Measurements from ENCODE around the gene ESPL1. TPM values are rescaled to one million over a fixed set of nuclear protein-coding genes. Genes with fewer than 3 reads are reported as not detected.

ESPL1 gene
- total and polyA plus RNA-seq, 12 donors, result 0.56 to 4.2 (median 1.1) TPM

DNA sequence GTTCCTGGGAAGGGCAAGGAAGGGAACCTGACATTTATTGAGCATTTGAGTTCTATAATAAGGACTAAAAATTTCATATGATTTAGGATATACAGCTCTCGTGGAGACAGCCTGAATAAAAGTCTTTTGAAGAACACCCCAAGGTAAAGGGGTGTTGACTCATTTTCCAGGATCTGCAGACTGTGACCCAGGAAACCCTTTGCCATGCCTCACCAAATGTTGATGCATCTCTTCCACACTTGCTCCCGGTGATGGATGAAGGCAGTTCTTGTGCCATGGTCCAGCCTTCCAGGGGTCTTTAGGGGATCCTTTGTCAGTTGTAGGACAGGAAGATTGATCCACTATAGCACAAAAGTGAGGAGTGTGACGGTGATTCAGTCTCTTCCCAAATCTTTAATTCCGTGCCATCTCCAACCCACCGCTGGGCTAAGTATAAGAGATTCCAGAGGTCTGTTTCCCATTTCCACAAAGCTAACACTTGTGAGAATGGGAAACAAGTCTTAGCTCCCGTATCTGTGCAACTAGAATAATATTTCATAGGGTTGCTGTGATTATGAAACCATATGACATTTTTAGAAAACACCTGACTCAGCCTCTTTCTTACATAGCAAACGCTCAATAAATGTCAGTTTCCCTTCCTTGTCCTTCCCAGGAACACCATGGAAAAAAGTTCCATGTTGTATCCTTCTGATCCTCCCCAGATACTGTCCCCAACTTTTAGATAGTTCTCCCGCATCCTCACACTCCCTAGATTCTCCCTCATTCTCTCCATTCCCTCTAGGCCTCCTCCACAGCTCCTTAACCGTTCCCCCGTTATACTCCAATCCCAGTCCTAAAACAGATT is 52.5 kb downstream of the ESPL1 start:
- H3K9me3 ChIP-seq (replicated peaks in 1 of 3), result no peaks in the 10 kb centered on the region
- intact Hi-C loops (cut with DNase I), result loop anchor here in 1 of 2 donors (10.0 kb wide), 1 partner anchor 184 kb away; the partner anchor contains the start of genes NPFF and TARBP2

DNA sequence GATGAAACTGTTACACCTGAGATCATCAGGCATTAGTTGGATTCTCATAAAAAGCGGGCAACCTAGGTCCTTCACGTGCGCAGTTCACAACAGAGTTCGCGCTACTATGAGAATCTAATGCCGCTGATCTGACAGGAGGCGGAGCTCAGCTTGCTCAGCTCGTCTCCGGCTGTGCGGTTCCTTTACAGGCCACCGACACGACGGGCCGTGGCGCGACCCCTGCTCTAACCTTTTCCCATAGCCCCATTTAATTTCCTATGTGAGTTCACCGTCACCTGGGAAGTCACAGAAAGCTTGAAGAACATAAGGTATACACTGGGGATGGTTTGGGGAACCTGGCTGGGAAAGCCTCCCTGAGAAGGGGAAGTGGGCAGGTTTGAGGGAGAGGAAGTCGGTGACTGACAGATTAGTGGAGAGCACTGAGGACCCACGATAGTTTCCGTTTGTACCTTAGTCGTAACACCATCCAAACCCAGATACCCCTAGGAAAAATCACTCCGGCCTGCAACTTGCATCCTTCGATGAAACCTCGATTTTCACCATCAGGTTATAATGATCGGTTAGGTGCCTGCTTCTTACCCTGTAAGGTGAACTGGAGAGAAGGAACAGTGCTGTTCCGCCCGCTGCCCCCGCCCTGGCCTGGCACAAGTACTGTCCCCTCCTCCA is 56.1 kb downstream of the ESPL1 start:
- Histone ChIP-seq H3K4me1 (replicated peaks in 1 of 2) (peaks cover 23 to 38% of the 10 kb centered on the region in 2 donors), H3K9me3 (replicated peaks in 1 of 3) (no peaks in the 10 kb centered on the region), H3K36me3 (replicated peaks in 1 of 2) (peaks cover 0 to 2% of the 10 kb centered on the region in 2 donors), H3K27me3 (no peaks in the 10 kb centered on the region), H3K4me3 (peak overlapping the region in 2 of 4 donors; percentile 37 to 66), H3K27ac (peak overlapping the region in 4 of 5 donors; percentile 72 to 93 (median 82))
- 36 to 47% (median 44%) methylated on average over 27 to 28 of the region's 28 CpGs for WGBS, 4 donors
- intact Hi-C loops (cut with DNase I), result loop anchor here in 1 of 2 donors (10.0 kb wide), 1 partner anchor 181 kb away; the partner anchor contains the start of genes NPFF and TARBP2
- no peak for TF ChIP-seq POLR2A (IDR thresholded peaks at IDR 0.05)
- TF ChIP-seq, protein P1, sequence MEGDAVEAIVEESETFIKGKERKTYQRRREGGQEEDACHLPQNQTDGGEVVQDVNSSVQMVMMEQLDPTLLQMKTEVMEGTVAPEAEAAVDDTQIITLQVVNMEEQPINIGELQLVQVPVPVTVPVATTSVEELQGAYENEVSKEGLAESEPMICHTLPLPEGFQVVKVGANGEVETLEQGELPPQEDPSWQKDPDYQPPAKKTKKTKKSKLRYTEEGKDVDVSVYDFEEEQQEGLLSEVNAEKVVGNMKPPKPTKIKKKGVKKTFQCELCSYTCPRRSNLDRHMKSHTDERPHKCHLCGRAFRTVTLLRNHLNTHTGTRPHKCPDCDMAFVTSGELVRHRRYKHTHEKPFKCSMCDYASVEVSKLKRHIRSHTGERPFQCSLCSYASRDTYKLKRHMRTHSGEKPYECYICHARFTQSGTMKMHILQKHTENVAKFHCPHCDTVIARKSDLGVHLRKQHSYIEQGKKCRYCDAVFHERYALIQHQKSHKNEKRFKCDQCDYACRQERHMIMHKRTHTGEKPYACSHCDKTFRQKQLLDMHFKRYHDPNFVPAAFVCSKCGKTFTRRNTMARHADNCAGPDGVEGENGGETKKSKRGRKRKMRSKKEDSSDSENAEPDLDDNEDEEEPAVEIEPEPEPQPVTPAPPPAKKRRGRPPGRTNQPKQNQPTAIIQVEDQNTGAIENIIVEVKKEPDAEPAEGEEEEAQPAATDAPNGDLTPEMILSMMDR (IDR thresholded peaks at IDR 0.05), result no peak
- DNase-seq, result peak in 2 of 7 donors; percentile 16 to 33

More for the DNA sequence above, 52.5 kb downstream of the ESPL1 start:
- TF ChIP-seq, protein P1 (IDR thresholded peaks at IDR 0.05), result no peak
- peak in 1 of 2 donors; percentile 15 for TF ChIP-seq POLR2A (IDR thresholded peaks at IDR 0.05)
- Histone ChIP-seq H3K27me3 (no peaks in the 10 kb centered on the region), H3K4me3 (peak overlapping the region; percentile 11 to 88 (median 78)), H3K27ac (peak overlapping the region; percentile 50 to 98 (median 88)), H3K4me1 (replicated peaks in 1 of 2) (peaks cover 22 to 31% of the 10 kb centered on the region in 2 donors), H3K36me3 (replicated peaks in 1 of 2) (peaks cover 0 to 27% of the 10 kb centered on the region in 2 donors)
- peak in 5 of 7 donors; percentile 35 to 59 (median 56) for DNase-seq
- WGBS, 4 donors, result 21 to 23% (median 22%) methylated on average over 10 of the region's 10 CpGs

DNA sequence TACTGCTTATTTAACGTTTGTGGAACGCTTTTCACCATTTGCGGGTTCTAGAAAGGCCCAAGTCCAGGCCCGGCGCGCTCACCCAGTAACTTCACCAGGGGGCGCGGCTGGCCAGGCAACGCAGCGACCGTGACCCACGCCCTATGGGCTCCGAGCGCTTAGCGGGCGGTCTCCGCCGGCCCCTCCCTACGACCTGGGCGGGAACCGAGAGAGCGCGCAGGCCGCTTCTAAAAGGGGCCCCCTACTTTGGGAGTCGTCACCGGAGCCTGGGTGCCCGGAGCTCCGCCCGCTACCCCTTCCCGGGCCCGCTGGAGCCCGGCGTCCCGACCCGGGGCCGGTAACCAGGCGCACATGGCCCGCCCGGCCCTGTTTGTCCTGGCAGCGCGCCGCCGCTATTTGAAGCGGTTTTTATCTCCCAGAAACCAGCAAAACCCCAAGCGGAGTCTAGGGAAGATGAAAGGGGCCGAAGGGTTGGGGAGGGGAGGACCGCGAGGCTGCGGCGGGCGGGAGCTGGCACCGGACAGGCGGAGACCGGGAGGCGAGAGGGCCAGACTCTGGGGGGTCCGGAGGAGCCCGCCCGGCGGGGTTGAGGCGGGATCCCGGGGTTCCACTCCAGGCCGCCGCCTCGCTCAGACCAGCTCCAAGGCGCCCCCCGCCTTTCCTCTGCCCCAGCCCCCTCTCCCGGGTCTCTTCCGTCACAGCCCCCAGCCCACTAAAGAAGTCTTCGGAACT is 56.8 kb downstream of the ESPL1 start:
- Histone ChIP-seq H3K4me3 (peak overlapping the region in 3 of 4 donors; percentile 37 to 66 (median 38)), H3K9me3 (replicated peaks in 1 of 3) (no peaks in the 10 kb centered on the region), H3K36me3 (replicated peaks in 1 of 2) (no peaks in the 10 kb centered on the region), H3K27me3 (no peaks in the 10 kb centered on the region), H3K4me1 (replicated peaks in 1 of 2) (peaks cover 23 to 37% of the 10 kb centered on the region in 2 donors), H3K27ac (peak overlapping the region; percentile 25 to 93 (median 76))
- peak; percentile 43 to 78 for TF ChIP-seq POLR2A (IDR thresholded peaks at IDR 0.05)
- TF ChIP-seq, protein P1 (IDR thresholded peaks at IDR 0.05), result peak; percentile 64 to 90 (median 79)
- peak; percentile 89 to 95 (median 92) for DNase-seq
- 0% methylated on average over 10 to 69 of the region's 69 CpGs for WGBS, 4 donors
- intact Hi-C loops (cut with DNase I), result loop anchor here in 1 of 2 donors (10.0 kb wide), 1 partner anchor 180 kb away; the partner anchor contains the start of genes NPFF and TARBP2

All from adrenal gland (tissue), 12 donors.